SKM-1 treated with dmso at 0.1 percent for 144 hours (cell line): ENCODE measurements around the gene ADAP1.
A peak's percentile ranks its signal among the peaks of the same experiment; 100 is the strongest.
"Not testable (repeated sequence)": the region's sequence is repeated elsewhere in the genome, so short reads cannot be mapped to it uniquely, and the experiment has no call there.

ENCODE experiments used
- DNase-seq: peaks from one replicate; lab custom pipeline; 2025; ENCODE audit not compliant: unreplicated experiment; lab: John Stamatoyannopoulos, UW

ADAP1 gene

DNA sequence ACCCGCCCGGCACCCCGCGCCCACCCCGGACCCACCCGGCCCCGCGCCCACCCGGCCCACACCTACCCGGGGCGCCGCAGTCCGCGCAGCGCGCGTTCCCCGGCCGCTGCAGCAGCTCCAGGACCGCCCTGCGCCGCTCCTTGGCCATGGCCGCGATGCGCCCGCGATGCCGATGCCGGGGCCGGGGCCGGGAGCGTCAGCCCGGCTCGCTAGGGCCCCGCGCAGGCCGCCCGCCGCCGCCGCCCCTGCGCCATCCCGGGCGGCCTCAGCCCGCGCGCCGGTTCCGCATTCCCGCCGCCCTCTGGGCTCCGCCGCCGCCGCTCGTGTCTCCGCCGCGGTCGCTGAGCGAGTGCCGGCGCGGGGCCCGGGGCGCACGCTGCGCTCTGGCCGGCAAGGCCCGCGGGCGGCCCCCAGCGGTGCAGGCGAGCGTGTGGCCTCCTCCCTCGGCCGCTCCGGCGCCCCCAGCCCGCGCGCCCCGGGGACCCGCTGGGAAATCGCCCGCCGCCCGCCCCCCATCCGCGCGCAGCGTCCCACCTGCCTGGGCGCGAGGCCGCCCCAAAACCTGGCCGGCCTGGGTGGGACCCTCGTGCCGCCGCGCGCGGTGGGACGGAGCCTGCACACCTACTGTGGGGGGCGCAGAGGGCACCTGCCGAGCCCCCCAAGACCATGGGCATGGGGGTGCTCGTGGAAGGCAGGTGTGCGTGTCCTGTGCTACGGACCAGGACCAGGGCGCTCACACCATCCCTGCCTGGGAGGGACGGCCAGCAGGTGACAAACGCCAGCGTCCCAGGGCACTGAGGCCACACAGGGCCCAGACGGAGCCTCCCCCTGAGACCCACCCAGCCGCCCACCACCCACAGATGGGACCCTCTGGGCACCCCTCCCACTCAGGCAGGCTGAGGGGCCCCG lies at the start of gene ADAP1:
Gene ADAP1 (minus strand): TSS at position 351 of the 909 bp plus-strand sequence. CDS start 203 bp downstream, at position 148.
- peak; percentile 26 for DNase-seq

DNA sequence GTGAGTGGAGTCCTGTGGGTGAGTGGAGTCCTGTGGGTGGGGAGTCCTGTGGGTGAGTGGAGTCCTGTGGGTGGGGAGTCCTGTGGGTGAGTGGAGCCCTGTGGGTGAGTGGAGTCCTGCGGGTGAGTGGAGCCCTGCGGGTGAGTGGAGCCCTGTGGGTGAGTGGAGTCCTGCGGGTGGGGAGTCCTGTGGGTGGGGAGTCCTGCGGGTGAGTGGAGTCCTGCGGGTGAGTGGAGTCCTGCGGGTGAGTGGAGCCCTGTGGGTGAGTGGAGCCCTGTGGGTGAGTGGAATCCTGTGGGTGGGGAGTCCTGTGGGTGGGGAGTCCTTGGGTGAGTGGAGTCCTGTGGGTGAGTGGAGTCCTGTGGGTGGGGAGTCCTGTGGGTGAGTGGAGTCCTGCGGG lies 48.0 kb upstream of the ADAP1 start:
- DNase-seq: not testable (repeated sequence)

DNA sequence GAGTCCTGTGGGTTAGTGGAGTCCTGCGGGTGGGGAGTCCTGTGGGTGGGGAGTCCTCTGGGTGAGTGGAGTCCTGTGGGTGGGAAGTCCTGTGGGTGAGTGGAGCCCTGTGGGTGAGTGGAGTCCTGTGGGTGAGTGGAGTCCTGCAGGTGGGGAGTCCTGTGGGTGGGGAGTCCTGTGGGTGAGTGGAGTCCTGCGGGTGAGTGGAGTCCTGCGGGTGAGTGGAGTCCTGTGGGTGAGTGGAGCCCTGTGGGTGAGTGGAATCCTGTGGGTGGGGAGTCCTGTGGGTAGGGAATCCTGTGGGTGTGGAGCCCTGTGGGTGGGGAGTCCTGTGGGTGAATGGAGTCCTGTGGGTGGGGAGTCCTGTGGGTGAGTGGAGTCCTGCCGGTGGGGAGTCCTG lies 47.5 kb upstream of the ADAP1 start:
- not testable (repeated sequence) for DNase-seq

- DNase-seq: not testable (repeated sequence)
These were observed 46.7 kb upstream of the ADAP1 start for GRCh38 chr7:1001069-1001770.

GRCh38 chr7:999941-1000935 lies 45.8 kb upstream of the ADAP1 start:
- DNase-seq: no peak

DNA sequence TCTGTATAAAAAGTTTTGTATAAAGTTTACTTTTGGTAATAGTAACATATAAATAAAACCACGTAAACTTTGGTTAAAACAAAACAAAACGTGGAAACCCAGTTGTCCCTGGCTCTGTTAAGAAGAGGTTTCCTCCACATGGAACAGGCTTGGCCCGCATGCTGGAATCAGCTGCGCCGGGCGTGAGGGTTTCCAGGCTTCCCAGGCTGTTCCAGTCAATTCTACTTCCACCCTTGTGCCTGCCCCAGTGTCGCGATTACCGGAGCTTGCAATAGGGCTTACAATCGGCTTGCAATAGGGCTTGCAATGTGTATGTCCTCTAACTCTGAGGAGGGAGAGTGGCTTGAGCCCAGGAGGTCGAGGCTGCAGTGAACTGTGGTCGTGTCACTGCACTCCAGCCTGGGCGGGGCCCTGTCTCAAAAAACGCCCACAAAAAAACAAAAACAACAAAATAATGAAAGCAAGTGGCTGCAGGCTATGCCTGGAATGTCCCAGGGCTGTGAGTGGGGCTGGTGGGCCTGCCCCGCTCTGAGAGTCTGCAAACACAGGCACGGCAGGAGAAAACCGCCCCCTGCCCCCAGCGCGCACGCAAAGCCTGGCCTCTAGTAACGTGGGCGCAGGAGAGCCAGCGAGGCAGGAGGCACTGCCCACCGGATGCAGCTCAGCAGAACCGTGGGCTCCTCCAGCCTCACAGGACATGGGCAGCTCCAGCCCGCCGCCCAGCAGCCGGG lies 44.8 kb upstream of the ADAP1 start:
- no peak for DNase-seq

GRCh38 chr7:997404-998395 lies 43.2 kb upstream of the ADAP1 start:
- DNase-seq: no peak

GRCh38 chr7:996079-996872 lies 41.8 kb upstream of the ADAP1 start:
- no peak for DNase-seq

GRCh38 chr7:995571-995970 lies 41.1 kb upstream of the ADAP1 start:
- no peak for DNase-seq

- DNase-seq: no peak
These were observed 40.3 kb upstream of the ADAP1 start for GRCh38 chr7:994592-995308.

- DNase-seq: peak; percentile 93
These were observed 38.5 kb upstream of the ADAP1 start for GRCh38 chr7:992709-993607.

DNA sequence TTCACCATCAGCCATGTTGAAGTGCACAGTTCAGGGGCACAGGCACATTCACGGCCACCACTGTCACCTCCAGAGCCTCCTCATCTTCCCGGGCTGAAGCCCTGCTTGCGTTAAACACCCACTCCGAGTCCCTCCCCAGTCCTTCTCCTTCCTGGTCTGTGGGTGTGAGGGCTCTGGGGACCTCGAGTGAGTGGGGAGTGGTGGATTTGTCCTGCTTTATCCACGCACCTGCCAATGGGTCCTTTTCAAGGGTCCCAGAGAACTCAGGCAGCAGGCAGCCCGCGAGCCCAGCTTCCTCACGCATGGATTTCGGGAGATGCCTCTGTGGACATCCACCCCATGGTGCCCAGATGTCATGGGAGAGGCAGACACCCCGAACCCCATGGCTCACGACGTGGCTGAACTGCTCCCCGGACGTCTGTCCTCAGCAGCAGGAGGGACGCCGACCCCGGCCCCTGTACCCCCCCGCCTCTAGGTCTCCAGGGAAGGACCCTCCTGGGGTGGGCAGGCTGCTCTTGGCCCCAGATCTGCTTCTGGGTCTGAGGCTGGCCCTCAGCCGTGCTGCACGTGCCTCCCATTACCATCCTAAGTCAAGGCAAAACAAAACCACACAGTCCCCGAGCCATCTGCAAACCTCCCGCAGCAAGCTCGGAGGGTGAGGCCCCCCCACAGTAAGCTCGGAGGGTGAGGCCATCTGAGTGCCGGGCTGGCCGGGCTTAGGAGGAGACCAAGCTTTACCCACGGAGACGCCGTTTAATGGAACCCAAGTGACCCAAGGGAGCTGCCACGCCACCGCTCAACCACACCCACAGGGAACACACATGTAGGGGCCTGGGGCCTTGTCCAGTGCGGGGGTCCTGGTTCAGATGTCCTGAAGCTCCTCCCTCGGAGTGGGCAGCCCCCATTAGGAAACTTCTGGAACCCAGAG lies 37.5 kb upstream of the ADAP1 start:
- no peak for DNase-seq

- no peak for DNase-seq
These were observed 36.7 kb upstream of the ADAP1 start for GRCh38 chr7:990933-991728.

DNA sequence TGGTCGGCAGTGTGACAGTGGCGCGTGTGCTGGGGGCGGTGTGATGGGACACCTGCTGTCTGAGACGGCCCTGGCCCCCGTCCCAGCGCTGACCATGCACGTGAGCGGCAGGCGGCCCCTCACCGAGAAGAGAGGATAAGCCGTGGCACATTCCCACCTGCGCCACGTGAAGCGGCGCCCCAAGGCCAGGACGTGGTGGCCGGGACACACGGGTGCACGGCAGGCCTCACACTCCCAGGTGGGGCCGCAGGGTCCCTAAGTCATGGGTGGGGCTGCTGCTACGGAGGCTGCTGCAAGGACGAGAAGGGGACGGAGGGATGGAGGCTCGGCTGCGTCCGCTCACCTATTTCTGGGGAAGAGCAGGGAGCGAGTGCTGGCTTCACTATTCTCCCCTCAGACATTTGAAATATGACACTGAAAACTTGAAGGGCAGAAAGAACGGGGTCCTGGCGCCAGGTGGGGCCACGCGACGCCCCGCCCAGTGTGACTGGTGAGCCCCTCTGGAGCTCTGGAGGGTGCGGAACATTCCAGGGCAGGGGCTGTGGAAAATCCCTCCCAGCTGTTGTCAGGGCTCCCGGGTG lies 36.0 kb upstream of the ADAP1 start:
- DNase-seq: no peak
